GM19452 (cell line): ENCODE results near the gene NODAL.

ENCODE experiments used
- ATAC-seq: cut with Tn5 transposase; IDR thresholded peaks from one replicate; pipeline ENCODE4 v1.9.1; 2021; ENCODE audit not compliant: unreplicated experiment

NODAL gene

GRCh38 chr10:70465278-70465677 lies 23.8 kb upstream of the NODAL start:
- ATAC-seq: no peak

- ATAC-seq: no peak
Observed at GRCh38 chr10:70462349-70462984, 21.0 kb upstream of the NODAL start.

- no peak for ATAC-seq
Observed at GRCh38 chr10:70461397-70462348, 20.2 kb upstream of the NODAL start.

- no peak for ATAC-seq
Observed at GRCh38 chr10:70459774-70460490, 18.5 kb upstream of the NODAL start.

- no peak for ATAC-seq
Observed at GRCh38 chr10:70459061-70459773, 17.7 kb upstream of the NODAL start.

- ATAC-seq: no peak
Observed at GRCh38 chr10:70458329-70459060, 17.0 kb upstream of the NODAL start.

GRCh38 chr10:70457759-70458305 lies 16.4 kb upstream of the NODAL start:
- no peak for ATAC-seq

GRCh38 chr10:70456164-70456563 lies 14.7 kb upstream of the NODAL start:
- no peak for ATAC-seq

- ATAC-seq: no peak
Observed at GRCh38 chr10:70455213-70455630, 13.7 kb upstream of the NODAL start.

- no peak for ATAC-seq
Observed at GRCh38 chr10:70448236-70448635, 6.8 kb upstream of the NODAL start.

- no peak for ATAC-seq
Observed at GRCh38 chr10:70445718-70446657, 4.5 kb upstream of the NODAL start.

GRCh38 chr10:70444744-70445143 lies 3.3 kb upstream of the NODAL start:
- no peak for ATAC-seq

GRCh38 chr10:70442332-70442988 lies 979 bp upstream of the NODAL start:
- ATAC-seq: no peak

- no peak for ATAC-seq
Observed at GRCh38 chr10:70441895-70442309, 421 bp upstream of the NODAL start.

- ATAC-seq: no peak
Observed at GRCh38 chr10:70440296-70441160, 953 bp downstream of the NODAL start.

- ATAC-seq: no peak
Observed at GRCh38 chr10:70437721-70438120, 3.8 kb downstream of the NODAL start.
